ENCODE results near the gene RNF186.
A peak's percentile ranks its signal among the peaks of the same experiment; 100 is the strongest.
"Not testable (repeated sequence)": the region's sequence is repeated elsewhere in the genome, so short reads cannot be mapped to it uniquely, and the experiment has no call there.

The RNF186 gene

DNA sequence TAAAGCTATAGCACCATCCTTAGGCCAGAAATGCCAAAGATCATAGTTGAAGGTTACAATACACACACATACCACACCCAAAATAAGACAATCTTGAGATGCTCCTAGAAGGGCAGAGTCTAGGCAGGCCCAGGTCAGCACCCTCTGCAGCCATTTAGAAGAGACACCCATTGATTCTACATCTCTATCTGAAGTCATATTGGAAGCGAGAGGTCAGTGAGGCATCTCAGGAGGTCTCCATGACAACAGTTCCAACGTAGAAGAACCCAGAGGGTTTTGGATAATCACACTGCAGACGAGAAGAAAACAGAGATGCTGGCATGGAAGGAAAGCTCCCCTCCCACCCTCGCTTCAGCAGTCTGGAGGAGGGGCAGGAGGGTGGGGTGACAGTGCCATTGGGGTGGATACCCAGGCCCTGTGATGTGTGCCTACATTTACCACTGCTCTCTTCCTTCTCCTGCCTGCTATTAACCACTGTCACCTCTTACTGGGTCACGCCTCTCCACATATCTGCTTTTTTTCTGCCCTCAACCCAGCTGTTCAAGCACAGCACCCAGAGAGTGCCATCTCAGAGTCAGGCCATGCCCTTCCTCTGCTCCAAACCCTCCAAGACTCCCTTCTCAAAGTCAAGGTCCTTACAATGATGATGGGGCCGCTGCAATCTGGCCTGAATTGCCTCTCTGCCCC lies 21.6 kb downstream of the RNF186 start:
- no peaks in the 10 kb centered on the region for H3K9me3 ChIP-seq (ENCODE audit: control insufficient read depth, insufficient read depth, low read depth, low read length)
- H3K36me3 ChIP-seq (ENCODE audit: control insufficient read depth, insufficient read depth, low read length), result no peaks in the 10 kb centered on the region
- no peak overlapping the region for H3K27ac ChIP-seq (ENCODE audit: low read depth, low read length)
- no peak overlapping the region for H3K9ac ChIP-seq (ENCODE audit: low read length)
- H3K4me3 ChIP-seq (ENCODE audit: low read depth, low read length), result no peak overlapping the region
- H3K4me1 ChIP-seq (ENCODE audit: control insufficient read depth, insufficient read depth, low read length), result 0 out of 2 replicates have a peak, but pooled peaks cover 4% of the 10 kb centered on the region
- peaks cover 7% of the 10 kb centered on the region for H3K27me3 ChIP-seq (ENCODE audit: control insufficient read depth, insufficient read depth, low read length)

DNA sequence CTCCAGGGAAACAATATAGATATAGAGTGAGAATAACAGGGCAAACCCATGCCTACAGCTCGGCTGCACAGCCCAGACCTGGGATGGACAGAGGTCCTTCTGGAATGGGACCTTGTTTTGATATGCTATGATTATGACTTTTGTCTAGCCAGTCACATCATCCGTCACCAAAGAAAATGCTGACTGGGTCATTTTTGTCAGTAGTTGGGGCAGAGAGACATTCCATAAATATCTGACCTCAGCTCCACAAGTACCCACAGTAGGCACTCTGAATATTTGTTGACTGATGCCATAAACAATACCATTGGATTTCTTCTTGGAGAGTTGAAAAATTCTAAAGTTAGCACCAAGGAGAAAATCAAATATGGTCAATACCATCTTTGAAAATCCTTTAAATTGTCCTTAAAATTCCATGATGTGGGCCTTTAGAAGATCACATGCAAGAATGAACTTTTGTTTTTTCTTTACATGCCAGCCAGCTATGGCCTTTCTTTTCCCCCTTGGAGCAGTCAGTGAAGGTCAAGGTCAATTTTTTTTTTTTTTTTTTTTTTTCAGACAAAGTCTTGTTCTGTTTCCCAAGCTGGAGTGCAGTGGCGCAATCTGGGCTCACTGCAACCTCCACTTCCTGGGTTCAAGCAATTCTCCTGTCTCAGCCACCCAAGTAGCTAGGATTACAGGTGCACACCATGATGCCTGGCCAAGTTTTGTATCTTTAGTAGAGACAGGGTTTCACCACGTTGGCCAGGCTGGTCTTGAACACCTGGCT lies 22.7 kb downstream of the RNF186 start:
- H3K27ac ChIP-seq (ENCODE audit: low read depth, low read length), result no peak overlapping the region
- peaks cover 2% of the 10 kb centered on the region for H3K4me1 ChIP-seq (ENCODE audit: control insufficient read depth, insufficient read depth, low read length)
- H3K4me3 ChIP-seq (ENCODE audit: low read depth, low read length), result no peak overlapping the region
- peaks cover 1% of the 10 kb centered on the region; the same call in 1 of the 2 replicates for H3K27me3 ChIP-seq (ENCODE audit: control insufficient read depth, insufficient read depth, low read length)
- no peak overlapping the region for H3K9ac ChIP-seq (ENCODE audit: low read length)
- H3K36me3 ChIP-seq (ENCODE audit: control insufficient read depth, insufficient read depth, low read length), result no peaks in the 10 kb centered on the region
- H3K9me3 ChIP-seq (ENCODE audit: control insufficient read depth, insufficient read depth, low read depth, low read length), result no peaks in the 10 kb centered on the region

GRCh38 chr1:19790061-19790975 lies 24.8 kb downstream of the RNF186 start:
- H3K36me3 ChIP-seq (ENCODE audit: control insufficient read depth, insufficient read depth, low read length); H3K9ac ChIP-seq (ENCODE audit: low read length); H3K27ac ChIP-seq (ENCODE audit: low read depth, low read length); H3K4me3 ChIP-seq (ENCODE audit: low read depth, low read length); H3K9me3 ChIP-seq (ENCODE audit: control insufficient read depth, insufficient read depth, low read depth, low read length): not testable (repeated sequence)
- Histone ChIP-seq H3K4me1 (ENCODE audit: control insufficient read depth, insufficient read depth, low read length) (peaks cover 15% of the 10 kb centered on the region), H3K27me3 (ENCODE audit: control insufficient read depth, insufficient read depth, low read length) (peaks cover 12% of the 10 kb centered on the region)

DNA sequence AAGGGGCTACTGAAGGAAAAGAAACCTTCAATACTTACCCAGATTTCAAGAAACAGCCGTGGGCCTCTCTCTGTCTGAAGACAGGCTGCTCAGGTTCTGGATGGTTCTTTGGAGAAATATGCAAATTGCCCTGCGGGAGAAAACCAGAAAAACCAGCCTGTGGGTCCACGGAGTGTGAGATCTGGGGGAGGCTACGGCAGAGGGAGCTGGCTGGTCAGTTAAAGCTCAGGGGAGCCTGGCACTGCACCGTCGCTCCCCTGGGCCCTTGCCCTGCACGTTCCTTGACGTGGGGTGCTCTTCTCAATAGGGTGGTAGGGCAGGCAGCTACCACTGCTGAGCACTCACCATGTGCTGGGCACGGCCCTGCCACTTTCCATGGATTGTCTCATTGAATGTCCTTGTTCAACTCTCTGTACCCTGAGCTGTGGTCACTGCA lies 28.1 kb downstream of the RNF186 start:
- Histone ChIP-seq H3K27ac (ENCODE audit: low read depth, low read length) (no peak overlapping the region), H3K9ac (ENCODE audit: low read length) (no peak overlapping the region), H3K27me3 (ENCODE audit: control insufficient read depth, insufficient read depth, low read length) (peaks cover 33% of the 10 kb centered on the region), H3K4me3 (ENCODE audit: low read depth, low read length) (peak overlapping the region; percentile 31; the same call in 1 of the 2 replicates), H3K36me3 (ENCODE audit: control insufficient read depth, insufficient read depth, low read length) (no peaks in the 10 kb centered on the region), H3K9me3 (ENCODE audit: control insufficient read depth, insufficient read depth, low read depth, low read length) (no peaks in the 10 kb centered on the region), H3K4me1 (ENCODE audit: control insufficient read depth, insufficient read depth, low read length) (peaks cover 15% of the 10 kb centered on the region)

DNA sequence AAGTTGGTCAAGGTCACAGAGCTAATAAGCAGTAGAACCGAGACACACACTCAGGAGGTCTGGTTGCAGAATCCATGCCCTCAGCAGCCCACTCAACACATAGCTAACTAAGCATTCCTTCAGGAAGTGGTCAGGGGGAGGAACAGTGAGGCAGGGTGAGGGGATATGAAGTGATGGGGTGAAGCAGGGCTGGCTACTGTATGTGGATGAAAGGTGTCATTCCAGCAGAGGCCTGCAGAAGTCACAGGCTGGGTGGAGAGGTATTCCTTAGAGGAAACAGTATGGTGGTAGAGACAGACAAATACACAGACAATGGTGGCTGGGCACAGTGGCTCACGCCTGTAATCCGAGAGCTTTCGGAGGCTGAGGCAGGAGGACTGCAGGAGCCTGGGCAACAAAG lies 29.4 kb downstream of the RNF186 start:
- Histone ChIP-seq H3K9ac (ENCODE audit: low read length) (no peak overlapping the region), H3K9me3 (ENCODE audit: control insufficient read depth, insufficient read depth, low read depth, low read length) (no peaks in the 10 kb centered on the region), H3K27me3 (ENCODE audit: control insufficient read depth, insufficient read depth, low read length) (peaks cover 46% of the 10 kb centered on the region), H3K4me1 (ENCODE audit: control insufficient read depth, insufficient read depth, low read length) (peaks cover 15% of the 10 kb centered on the region), H3K36me3 (ENCODE audit: control insufficient read depth, insufficient read depth, low read length) (no peaks in the 10 kb centered on the region), H3K4me3 (ENCODE audit: low read depth, low read length) (no peak overlapping the region), H3K27ac (ENCODE audit: low read depth, low read length) (no peak overlapping the region)

- Histone ChIP-seq H3K4me3 (ENCODE audit: low read depth, low read length) (no peak overlapping the region), H3K27me3 (ENCODE audit: control insufficient read depth, insufficient read depth, low read length) (peaks cover 66% of the 10 kb centered on the region), H3K36me3 (ENCODE audit: control insufficient read depth, insufficient read depth, low read length) (no peaks in the 10 kb centered on the region), H3K4me1 (ENCODE audit: control insufficient read depth, insufficient read depth, low read length) (no peaks in the 10 kb centered on the region), H3K9me3 (ENCODE audit: control insufficient read depth, insufficient read depth, low read depth, low read length) (no peaks in the 10 kb centered on the region), H3K9ac (ENCODE audit: low read length) (no peak overlapping the region), H3K27ac (ENCODE audit: low read depth, low read length) (no peak overlapping the region)
These were observed 34.7 kb downstream of the RNF186 start for GRCh38 chr1:19780267-19780877.

- no peaks in the 10 kb centered on the region for H3K9me3 ChIP-seq (ENCODE audit: control insufficient read depth, insufficient read depth, low read depth, low read length)
- H3K27me3 ChIP-seq (ENCODE audit: control insufficient read depth, insufficient read depth, low read length), result peaks cover 43% of the 10 kb centered on the region
- no peaks in the 10 kb centered on the region for H3K4me1 ChIP-seq (ENCODE audit: control insufficient read depth, insufficient read depth, low read length)
- H3K36me3 ChIP-seq (ENCODE audit: control insufficient read depth, insufficient read depth, low read length), result no peaks in the 10 kb centered on the region
- H3K4me3 ChIP-seq (ENCODE audit: low read depth, low read length), result no peak overlapping the region
- H3K27ac ChIP-seq (ENCODE audit: low read depth, low read length), result no peak overlapping the region
- H3K9ac ChIP-seq (ENCODE audit: low read length), result no peak overlapping the region
These were observed 38.1 kb downstream of the RNF186 start for GRCh38 chr1:19776933-19777332.

GRCh38 chr1:19776287-19776686 lies 38.8 kb downstream of the RNF186 start:
- Histone ChIP-seq H3K4me3 (ENCODE audit: low read depth, low read length) (no peak overlapping the region), H3K4me1 (ENCODE audit: control insufficient read depth, insufficient read depth, low read length) (no peaks in the 10 kb centered on the region), H3K36me3 (ENCODE audit: control insufficient read depth, insufficient read depth, low read length) (no peaks in the 10 kb centered on the region), H3K9ac (ENCODE audit: low read length) (no peak overlapping the region), H3K27me3 (ENCODE audit: control insufficient read depth, insufficient read depth, low read length) (peaks cover 38% of the 10 kb centered on the region), H3K27ac (ENCODE audit: low read depth, low read length) (no peak overlapping the region), H3K9me3 (ENCODE audit: control insufficient read depth, insufficient read depth, low read depth, low read length) (no peaks in the 10 kb centered on the region)

DNA sequence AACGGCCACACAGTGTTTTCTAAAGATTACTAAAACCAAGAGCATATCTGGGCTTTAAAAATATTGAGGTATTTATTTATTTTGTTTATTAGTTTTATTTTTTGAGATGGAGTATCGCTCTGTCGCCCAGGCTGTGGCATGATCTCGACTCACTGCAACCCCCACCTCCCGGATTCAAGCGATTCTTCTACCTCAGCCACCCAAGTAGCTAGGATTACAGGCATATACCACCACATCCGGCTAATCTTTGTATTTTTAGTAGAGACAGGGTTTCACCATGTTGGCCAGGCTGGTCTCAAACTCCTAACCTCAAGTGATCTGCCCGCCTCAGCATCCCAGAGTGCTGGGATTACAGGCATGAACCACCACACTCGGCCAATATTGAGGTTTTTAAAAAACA lies 39.3 kb downstream of the RNF186 start:
- Histone ChIP-seq H3K9me3 (ENCODE audit: control insufficient read depth, insufficient read depth, low read depth, low read length) (no peaks in the 10 kb centered on the region), H3K4me1 (ENCODE audit: control insufficient read depth, insufficient read depth, low read length) (no peaks in the 10 kb centered on the region), H3K9ac (ENCODE audit: low read length) (no peak overlapping the region), H3K4me3 (ENCODE audit: low read depth, low read length) (no peak overlapping the region), H3K27me3 (ENCODE audit: control insufficient read depth, insufficient read depth, low read length) (peaks cover 33% of the 10 kb centered on the region), H3K27ac (ENCODE audit: low read depth, low read length) (no peak overlapping the region), H3K36me3 (ENCODE audit: control insufficient read depth, insufficient read depth, low read length) (no peaks in the 10 kb centered on the region)

GRCh38 chr1:19775317-19775716 lies 39.8 kb downstream of the RNF186 start:
- Histone ChIP-seq H3K9me3 (ENCODE audit: control insufficient read depth, insufficient read depth, low read depth, low read length) (no peaks in the 10 kb centered on the region), H3K27me3 (ENCODE audit: control insufficient read depth, insufficient read depth, low read length) (peaks cover 28% of the 10 kb centered on the region), H3K27ac (ENCODE audit: low read depth, low read length) (no peak overlapping the region), H3K36me3 (ENCODE audit: control insufficient read depth, insufficient read depth, low read length) (no peaks in the 10 kb centered on the region), H3K4me1 (ENCODE audit: control insufficient read depth, insufficient read depth, low read length) (no peaks in the 10 kb centered on the region), H3K9ac (ENCODE audit: low read length) (no peak overlapping the region), H3K4me3 (ENCODE audit: low read depth, low read length) (no peak overlapping the region)

Measured in HUES6 (cell line).